GM12878 (cell line): Measurements from ENCODE around the gene GPR62. TPM values are rescaled to one million over a fixed set of nuclear protein-coding genes. Genes with fewer than 3 reads are reported as not detected.

Source experiments
- ATAC-seq: fragments of 200-7000 bp; cut with Tn5 transposase; 3 replicates; pipeline ENCODE4 v1.9.1; 2020; ENCODE audit warnings: mild to moderate bottlenecking, moderate library complexity
- BruUV-seq: library from RNA; stranded (reverse); fragments of 400-500 nt; replicated peaks from 2 replicates; lab custom pipeline; 2021; lab: Mats Ljungman, UMichigan
- CTCF ChIA-PET: fragments of 300-600 bp; sonication (Branson Sonifier 250); formaldehyde crosslinking; extraction: SDS; loops from one replicate; lab custom pipeline; 2021; ENCODE audit warnings: inconsistent platforms; lab: Yijun Ruan, JAX
- POLR2A ChIA-PET: fragments of 350-600 bp; formaldehyde crosslinking; extraction: SDS; loops from one replicate; lab custom pipeline; 2021; ENCODE audit warnings: inconsistent platforms; lab: Charles Lee
- RAD21 ChIA-PET: fragments of 300-600 bp; sonication (Branson Sonifier 250); formaldehyde crosslinking; loops from one replicate; lab custom pipeline; 2023; ENCODE audit warnings: antibody characterized with exemption; ENCODE audit not compliant: unreplicated experiment; lab: Charles Lee
- SMC1A ChIA-PET: fragments of 300-600 bp; sonication (Branson Sonifier 250); formaldehyde crosslinking; loops from one replicate; lab custom pipeline; 2023; ENCODE audit not compliant: unreplicated experiment, uncharacterized antibody; lab: Charles Lee
- DNase-seq: peaks from one replicate; pipeline ENCODE4 v3.0.0-alpha.2; 2011; ENCODE audit warnings: low read depth, low spot score
- FAIRE-seq: peaks from 3 replicates; lab custom pipeline; 2011; peaks lifted over from hg19 to GRCh38; lab: Jason Lieb, UNC
- H2AFZ ChIP-seq: 2 replicates; pipeline ENCODE4 v1.6.0; 2011; ENCODE audit warnings: low read depth, low read length, control low read depth; ENCODE audit not compliant: control insufficient read depth
- H3K27ac ChIP-seq: 2 replicates; pipeline ENCODE4 v1.5.1; 2011; ENCODE audit warnings: control low read depth; ENCODE audit not compliant: control insufficient read depth, insufficient read depth
- H3K27me3 ChIP-seq, 2 experiments: replicated peaks in 1 of 2; 2 replicates each; pipeline versions ENCODE4 v1.6.0 to v1.6.1; 2011; ENCODE audit warnings: low read length in 1 of 2; ENCODE audit not compliant: control insufficient read depth in 2 of 2, insufficient read depth in 2 of 2
- H3K36me3 ChIP-seq, 2 experiments: 2 replicates each; pipeline ENCODE4 v1.5.1; 2011; ENCODE audit warnings: low read length in 1 of 2; ENCODE audit not compliant: control insufficient read depth in 2 of 2, insufficient read depth in 2 of 2
- H3K4me1 ChIP-seq: 2 replicates; pipeline ENCODE4 v1.6.1; 2011; ENCODE audit warnings: mild to moderate bottlenecking, low read length, moderate library complexity, mixed read lengths; ENCODE audit not compliant: control insufficient read depth, insufficient read depth
- H3K4me2 ChIP-seq: 2 replicates; pipeline ENCODE4 v1.6.0; 2011; ENCODE audit warnings: control low read depth; ENCODE audit not compliant: control insufficient read depth, insufficient read depth
- H3K4me3 ChIP-seq: fragments of 200-600 bp; sonication (generic); 2 replicates; pipeline ENCODE4 v1.5.1; 2016
- H3K79me2 ChIP-seq: 2 replicates; pipeline ENCODE4 v1.6.0; 2011; ENCODE audit warnings: low read length; ENCODE audit not compliant: control insufficient read depth, insufficient read depth
- H3K9ac ChIP-seq: 2 replicates; pipeline ENCODE4 v1.8.0; 2011; ENCODE audit warnings: low read length, control low read depth, mixed read lengths; ENCODE audit not compliant: control insufficient read depth, insufficient read depth
- H3K9me3 ChIP-seq: replicated peaks from 3 replicates; pipeline ENCODE4 v1.5.1; 2011; ENCODE audit warnings: mild to moderate bottlenecking, low read length; ENCODE audit not compliant: control insufficient read depth, insufficient read depth
- H4K20me1 ChIP-seq: 2 replicates; pipeline ENCODE4 v1.6.0; 2011; ENCODE audit not compliant: control insufficient read depth, insufficient read depth
- KLF5 ChIP-seq: fragments of 450-650 bp; IDR thresholded peaks from 2 replicates; pipeline ENCODE4 v1.6.1; 2014; ENCODE audit warnings: mild to moderate bottlenecking; ENCODE audit not compliant: partially characterized antibody
- TBL1XR1 ChIP-seq: IDR thresholded peaks from 2 replicates; pipeline ENCODE4 v1.6.1; 2012; ENCODE audit warnings: low read depth, low read length, improper control_type of control experiment
- WGBS: methylation state at CpG from one replicate; pipeline ENCODE4 v1.1.6; 2016; ENCODE audit warnings: low lambda C conversion rate; ENCODE audit not compliant: insufficient replicate concordance, insufficient coverage; ENCODE audit errors: missing lambda C conversion rate; 5-methylcytosine and 5-hydroxymethylcytosine counted together
- in situ Hi-C: fragments of 300-500 bp; cut with MboI; formaldehyde crosslinking; loops from 9 replicates; pipeline ENCODE4 v1.14.3; 2018; ENCODE audit warnings: mixed read lengths
- intact Hi-C: fragments of 100-400 bp; cut with micrococcal nuclease; formaldehyde crosslinking; loops from one replicate; pipeline ENCODE4 v1.14.2; 2022; ENCODE audit not compliant: unreplicated experiment
- polyA plus RNA-seq, 11 experiments: library from polyadenylated mRNA; depleted of rRNA in 4 of 11; unstranded in 6 of 11; stranded (reverse) in 5 of 11; fragments of >200 nt; fragmentation: Nextera tagmentation in 4 of 11; fragmentation: Illumina TruSeq in 1 of 11; extraction: Ambion mirVana in 4 of 11; extraction: Trizol in 1 of 11; gene quantifications; 1 replicate in 1 of 11; 2 replicates in 10 of 11; pipeline versions ENCODE4 v1.2.1 to v1.2.3, GENCODE V29; 2011 to 2016; ENCODE audit warnings: inconsistent platforms in 2 of 11, missing spikeins in 2 of 11, low read depth in 1 of 11
- total RNA-seq, 4 experiments: library from RNA; depleted of rRNA in 3 of 4; stranded (reverse); fragments of >200 nt in 3 of 4; fragmentation: Illumina TruSeq in 1 of 4; extraction: Trizol in 1 of 4; gene quantifications; 2 replicates each; pipeline versions ENCODE4 v1.2.1 to v1.2.3, GENCODE V29; 2013 to 2021
- TF ChIP-seq, protein P1 (sequence below): fragments of 450-650 bp; conservative IDR thresholded peaks from 2 replicates; pipeline ENCODE4 v1.6.1; 2017; ENCODE audit warnings: mild to moderate bottlenecking, moderate library complexity
- TF ChIP-seq, protein P2 (sequence below): fragments of 450-650 bp; IDR thresholded peaks from 2 replicates; pipeline ENCODE4 v1.6.1; 2018; ENCODE audit warnings: mild to moderate bottlenecking, low read depth, moderate library complexity; ENCODE audit not compliant: partially characterized antibody
- TF ChIP-seq, protein P3 (sequence below): IDR thresholded peaks from 2 replicates; pipeline ENCODE4 v1.6.1; 2011; ENCODE audit warnings: borderline replicate concordance, low read depth, mild to moderate bottlenecking, moderate library complexity, mixed read lengths, low read length; ENCODE audit not compliant: insufficient read depth; ENCODE audit errors: extremely low read length

Gene GPR62
- total and polyA plus RNA-seq, 10 of the 15 experiments (the other 5 are each of a cell fraction or from before 2014, with no cell fraction given) = not detected

- TF ChIP-seq, protein P1, sequence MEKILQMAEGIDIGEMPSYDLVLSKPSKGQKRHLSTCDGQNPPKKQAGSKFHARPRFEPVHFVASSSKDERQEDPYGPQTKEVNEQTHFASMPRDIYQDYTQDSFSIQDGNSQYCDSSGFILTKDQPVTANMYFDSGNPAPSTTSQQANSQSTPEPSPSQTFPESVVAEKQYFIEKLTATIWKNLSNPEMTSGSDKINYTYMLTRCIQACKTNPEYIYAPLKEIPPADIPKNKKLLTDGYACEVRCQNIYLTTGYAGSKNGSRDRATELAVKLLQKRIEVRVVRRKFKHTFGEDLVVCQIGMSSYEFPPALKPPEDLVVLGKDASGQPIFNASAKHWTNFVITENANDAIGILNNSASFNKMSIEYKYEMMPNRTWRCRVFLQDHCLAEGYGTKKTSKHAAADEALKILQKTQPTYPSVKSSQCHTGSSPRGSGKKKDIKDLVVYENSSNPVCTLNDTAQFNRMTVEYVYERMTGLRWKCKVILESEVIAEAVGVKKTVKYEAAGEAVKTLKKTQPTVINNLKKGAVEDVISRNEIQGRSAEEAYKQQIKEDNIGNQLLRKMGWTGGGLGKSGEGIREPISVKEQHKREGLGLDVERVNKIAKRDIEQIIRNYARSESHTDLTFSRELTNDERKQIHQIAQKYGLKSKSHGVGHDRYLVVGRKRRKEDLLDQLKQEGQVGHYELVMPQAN = no peak
- TF ChIP-seq, protein P2, sequence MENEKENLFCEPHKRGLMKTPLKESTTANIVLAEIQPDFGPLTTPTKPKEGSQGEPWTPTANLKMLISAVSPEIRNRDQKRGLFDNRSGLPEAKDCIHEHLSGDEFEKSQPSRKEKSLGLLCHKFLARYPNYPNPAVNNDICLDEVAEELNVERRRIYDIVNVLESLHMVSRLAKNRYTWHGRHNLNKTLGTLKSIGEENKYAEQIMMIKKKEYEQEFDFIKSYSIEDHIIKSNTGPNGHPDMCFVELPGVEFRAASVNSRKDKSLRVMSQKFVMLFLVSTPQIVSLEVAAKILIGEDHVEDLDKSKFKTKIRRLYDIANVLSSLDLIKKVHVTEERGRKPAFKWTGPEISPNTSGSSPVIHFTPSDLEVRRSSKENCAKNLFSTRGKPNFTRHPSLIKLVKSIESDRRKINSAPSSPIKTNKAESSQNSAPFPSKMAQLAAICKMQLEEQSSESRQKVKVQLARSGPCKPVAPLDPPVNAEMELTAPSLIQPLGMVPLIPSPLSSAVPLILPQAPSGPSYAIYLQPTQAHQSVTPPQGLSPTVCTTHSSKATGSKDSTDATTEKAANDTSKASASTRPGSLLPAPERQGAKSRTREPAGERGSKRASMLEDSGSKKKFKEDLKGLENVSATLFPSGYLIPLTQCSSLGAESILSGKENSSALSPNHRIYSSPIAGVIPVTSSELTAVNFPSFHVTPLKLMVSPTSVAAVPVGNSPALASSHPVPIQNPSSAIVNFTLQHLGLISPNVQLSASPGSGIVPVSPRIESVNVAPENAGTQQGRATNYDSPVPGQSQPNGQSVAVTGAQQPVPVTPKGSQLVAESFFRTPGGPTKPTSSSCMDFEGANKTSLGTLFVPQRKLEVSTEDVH = no peak
Observed at GRCh38 chr3:51944451-51945021, 10.6 kb upstream of the GPR62 start (continued).

DNA sequence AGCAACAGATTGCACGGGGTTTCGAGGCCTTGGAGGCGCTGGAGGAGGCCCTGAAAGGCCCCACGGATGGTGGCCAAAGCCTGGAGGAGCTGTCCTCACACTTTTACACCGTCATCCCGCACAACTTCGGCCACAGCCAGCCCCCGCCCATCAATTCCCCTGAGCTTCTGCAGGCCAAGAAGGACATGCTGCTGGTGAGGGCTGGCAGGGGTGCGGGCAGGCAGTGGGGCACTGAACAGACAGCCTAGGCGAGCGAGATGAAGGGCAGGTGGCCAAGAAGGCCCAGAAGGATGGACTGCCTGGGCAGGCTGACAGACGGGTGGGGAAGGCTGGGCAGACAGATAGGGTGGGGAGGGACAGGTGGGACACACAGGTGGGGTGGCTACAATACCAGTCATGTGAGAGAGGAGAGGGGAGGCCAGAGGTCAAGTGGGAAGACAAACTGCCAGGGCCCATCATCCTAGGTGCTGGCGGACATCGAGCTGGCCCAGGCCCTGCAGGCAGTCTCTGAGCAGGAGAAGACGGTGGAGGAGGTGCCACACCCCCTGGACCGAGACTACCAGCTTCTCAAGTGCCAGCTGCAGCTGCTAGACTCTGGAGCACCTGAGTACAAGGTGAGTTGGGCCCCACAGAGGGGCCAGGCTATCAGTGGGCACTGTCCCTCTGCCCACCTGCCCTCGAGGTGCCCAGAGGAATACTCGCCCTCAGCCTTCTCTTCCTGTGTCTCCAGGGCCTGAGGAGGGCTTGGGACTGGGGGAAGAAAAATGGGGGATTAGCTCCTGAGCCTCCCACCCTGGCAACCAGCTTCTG is 9.9 kb upstream of the GPR62 start:
- no peak overlapping the region for H3K4me3 ChIP-seq
- WGBS = 97% methylated on average over 17 of the region's 18 CpGs
- no TSS peak for BruUV-seq
- in situ Hi-C loops = no loop called here
- FAIRE-seq (no peak), ATAC-seq (no peak), DNase-seq (no peak)
- no peaks in the 10 kb centered on the region for H3K27me3 ChIP-seq
- RAD21 ChIA-PET = no interaction called here
- no peaks in the 10 kb centered on the region for H4K20me1 ChIP-seq
- no peak overlapping the region for H3K27ac ChIP-seq
- peaks cover 0 to 2% of the 10 kb centered on the region in 2 experiments; a peak in 1 of 4 replicates for H3K36me3 ChIP-seq
- no peaks in the 10 kb centered on the region for H3K9me3 ChIP-seq
- SMC1A ChIA-PET = no interaction called here
- H3K9ac ChIP-seq = no peak overlapping the region
- intact Hi-C loops = no loop called here
- CTCF ChIA-PET = interaction anchor here (4.8 kb wide), 1 partner anchor 29 kb away, joined by 79 read pairs; the partner anchor contains the start of genes ABHD14A and ABHD14B
- peaks cover 20% of the 10 kb centered on the region for H3K79me2 ChIP-seq
- TF ChIP-seq, protein P3, sequence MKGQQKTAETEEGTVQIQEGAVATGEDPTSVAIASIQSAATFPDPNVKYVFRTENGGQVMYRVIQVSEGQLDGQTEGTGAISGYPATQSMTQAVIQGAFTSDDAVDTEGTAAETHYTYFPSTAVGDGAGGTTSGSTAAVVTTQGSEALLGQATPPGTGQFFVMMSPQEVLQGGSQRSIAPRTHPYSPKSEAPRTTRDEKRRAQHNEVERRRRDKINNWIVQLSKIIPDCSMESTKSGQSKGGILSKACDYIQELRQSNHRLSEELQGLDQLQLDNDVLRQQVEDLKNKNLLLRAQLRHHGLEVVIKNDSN = no peak
- TF ChIP-seq TBL1XR1 = no peak
- TF ChIP-seq KLF5 = no peak
- no peak overlapping the region for H3K4me2 ChIP-seq
- H3K4me1 ChIP-seq = peaks cover 11% of the 10 kb centered on the region
- no peak overlapping the region for H2AFZ ChIP-seq
- POLR2A ChIA-PET = interaction anchor here (0.7 kb wide), 1 partner anchor 512 kb away, joined by 4 read pairs; no protein-coding TSS in a partner anchor
